AG04450 (cell line): ENCODE measurements around the gene RASGRP4. TPM values are rescaled to one million over a fixed set of nuclear protein-coding genes. Genes with fewer than 3 reads are reported as not detected.

Source experiments
- CTCF ChIA-PET: fragments of 300-600, 350-600 bp; formaldehyde crosslinking; extraction: SDS; loops from one replicate; lab custom pipeline; 2022; ENCODE audit warnings: antibody characterized with exemption, inconsistent platforms; lab: Charles Lee
- POLR2A ChIA-PET: fragments of 350-600 bp; formaldehyde crosslinking; extraction: SDS; loops from one replicate; lab custom pipeline; 2021; ENCODE audit warnings: antibody characterized with exemption, inconsistent platforms; lab: Yijun Ruan, JAX
- DNase-seq: peaks from one replicate; pipeline ENCODE4 v3.0.0-alpha.2; 2011; ENCODE audit warnings: low read depth, low spot score
- H3K27ac ChIP-seq: one replicate; pipeline ENCODE4 v1.5.1; 2012; ENCODE audit warnings: low read depth, low read length, control low read depth
- H3K27me3 ChIP-seq: one replicate; pipeline ENCODE4 v1.6.0; 2012; ENCODE audit warnings: low read length; ENCODE audit not compliant: control insufficient read depth, insufficient read depth
- H3K4me3 ChIP-seq: 2 replicates; pipeline ENCODE4 v1.5.1; 2011; ENCODE audit warnings: mild to moderate bottlenecking, low read depth, low read length, control low read depth
- H3K9me3 ChIP-seq: 2 replicates; pipeline ENCODE4 v1.5.1; 2012; ENCODE audit warnings: low read length; ENCODE audit not compliant: control insufficient read depth, insufficient read depth
- CTCF ChIP-seq: IDR thresholded peaks from 2 replicates; pipeline ENCODE4 v1.5.1; 2011; ENCODE audit warnings: low read depth, low read length, control low read depth, inconsistent platforms
- polyA plus RNA-seq: library from polyadenylated mRNA; depleted of rRNA; stranded (reverse); fragments of >200 nt; gene quantifications from 2 replicates; pipeline ENCODE4 v1.2.3, GENCODE V29; 2011

The RASGRP4 gene
- polyA plus RNA-seq, 1 experiment = not detected

GRCh38 chr19:38385057-38385803 is 40.8 kb downstream of the RASGRP4 start:
- H3K27me3 ChIP-seq = no peaks in the 10 kb centered on the region
- CTCF ChIA-PET = interaction anchor here (0.5 to 2.1 kb wide), 6 partner anchors 11 to 448 kb away, joined by 3 to 10 read pairs (median 3); partner anchors contain the start of gene PSMD8
- H3K27ac ChIP-seq = peak overlapping the region; percentile 21
- POLR2A ChIA-PET = no interaction called here
- DNase-seq = no peak
- H3K4me3 ChIP-seq = no peak overlapping the region
- no peak for TF ChIP-seq CTCF
- H3K9me3 ChIP-seq = peaks cover 4% of the 10 kb centered on the region; the same call in 1 of the 2 replicates

- peak overlapping the region; percentile 21 for H3K27ac ChIP-seq
- POLR2A ChIA-PET = no interaction called here
- CTCF ChIA-PET = interaction anchor here (0.9 to 2.1 kb wide), 6 partner anchors 8 to 242 kb away, joined by 3 to 10 read pairs (median 4); partner anchors contain the start of gene PSMD8
- no peak overlapping the region for H3K4me3 ChIP-seq
- no peaks in the 10 kb centered on the region for H3K27me3 ChIP-seq
- peak; percentile 57 for TF ChIP-seq CTCF
- peaks cover 4% of the 10 kb centered on the region; the same call in 1 of the 2 replicates for H3K9me3 ChIP-seq
- DNase-seq = no peak
Measured at GRCh38 chr19:38384209-38385027, 41.6 kb downstream of the RASGRP4 start.

GRCh38 chr19:38383743-38384142 is 42.3 kb downstream of the RASGRP4 start:
- TF ChIP-seq CTCF = no peak
- POLR2A ChIA-PET = no interaction called here
- H3K4me3 ChIP-seq = no peak overlapping the region
- H3K27ac ChIP-seq = no peak overlapping the region
- no peaks in the 10 kb centered on the region for H3K27me3 ChIP-seq
- CTCF ChIA-PET = interaction anchor here (0.9 to 2.1 kb wide), 4 partner anchors 8 to 149 kb away, joined by 3 to 10 read pairs (median 7); partner anchors contain the start of gene PSMD8
- peaks cover 4% of the 10 kb centered on the region; the same call in 1 of the 2 replicates for H3K9me3 ChIP-seq
- DNase-seq = no peak

GRCh38 chr19:38383184-38383583 is 42.8 kb downstream of the RASGRP4 start:
- ChIA-PET POLR2A (no interaction called here), CTCF (no interaction called here)
- no peak overlapping the region for H3K27ac ChIP-seq
- TF ChIP-seq CTCF = no peak
- H3K27me3 ChIP-seq = no peaks in the 10 kb centered on the region
- H3K9me3 ChIP-seq = peaks cover 4% of the 10 kb centered on the region; the same call in 1 of the 2 replicates
- H3K4me3 ChIP-seq = no peak overlapping the region
- no peak for DNase-seq
